Daoy (cell line): ENCODE data around the gene SLC35A3. TPM values are rescaled to one million over a fixed set of nuclear protein-coding genes. Genes with fewer than 3 reads are reported as not detected.
"Not testable (repeated sequence)": the region's sequence is repeated elsewhere in the genome, so short reads cannot be mapped to it uniquely, and the experiment has no call there.

ENCODE experiments used
- DNase-seq: peaks from one replicate; pipeline ENCODE4 v3.0.0-alpha.2; 2015; ENCODE audit warnings: low read depth
- total RNA-seq: library from RNA; depleted of rRNA; stranded (reverse); fragments of >200 nt; shearing (Covaris generic); gene quantifications from 2 replicates; pipeline ENCODE4 v1.2.3, GENCODE V29; 2014; rRNA removed

SLC35A3 gene
- total RNA-seq, result 53.0 and 62.6 TPM in 2 replicates

DNA sequence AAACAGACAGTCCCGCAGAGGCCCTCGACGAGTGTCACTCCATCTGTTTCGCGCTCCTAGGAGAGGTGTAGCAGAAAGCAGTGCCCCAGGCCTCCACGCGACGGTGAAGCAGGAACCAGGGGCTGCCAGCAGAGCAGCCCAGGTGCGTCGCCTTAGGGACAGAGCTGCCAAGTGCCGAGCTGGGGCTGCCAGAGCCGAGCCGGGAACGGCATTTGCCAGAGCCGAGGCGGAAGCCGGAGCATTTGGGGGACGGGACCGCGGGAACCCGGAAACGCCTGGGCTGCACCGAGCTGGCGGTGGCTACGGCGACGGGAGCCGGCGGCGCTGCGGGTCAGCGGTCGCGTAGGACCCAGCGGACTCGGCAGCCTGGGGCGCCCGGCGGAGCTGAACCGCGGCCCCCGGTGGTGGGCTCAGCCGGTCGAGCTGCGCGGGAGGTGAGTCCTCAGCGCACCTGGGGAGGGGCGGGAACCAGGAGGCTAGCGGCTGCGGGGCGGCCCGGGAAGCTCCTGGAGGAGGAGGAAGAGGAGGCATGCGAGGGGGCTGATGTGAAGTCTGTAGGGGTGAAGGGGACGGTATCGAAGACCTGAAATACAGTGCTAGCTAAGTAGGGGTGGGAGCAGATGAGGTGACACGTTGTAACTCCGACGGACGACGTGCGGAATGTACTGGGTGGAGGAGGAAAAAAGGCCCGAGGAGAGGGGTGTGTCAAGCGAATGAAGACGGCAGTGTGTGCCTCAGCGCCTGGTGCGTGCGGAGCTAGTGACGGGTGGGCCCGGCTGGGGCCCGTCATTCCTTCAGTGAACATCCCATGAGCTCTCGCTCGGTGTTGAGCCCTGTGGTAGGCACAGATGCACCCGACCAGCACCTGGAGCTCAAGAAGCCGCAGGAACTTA lies at the start of gene SLC35A3:
Gene SLC35A3 (plus strand): TSS at position 268 of the 893 bp plus-strand sequence. CDS start 23,559 bp downstream, outside the sequence.
- peak; percentile 90 for DNase-seq

DNA sequence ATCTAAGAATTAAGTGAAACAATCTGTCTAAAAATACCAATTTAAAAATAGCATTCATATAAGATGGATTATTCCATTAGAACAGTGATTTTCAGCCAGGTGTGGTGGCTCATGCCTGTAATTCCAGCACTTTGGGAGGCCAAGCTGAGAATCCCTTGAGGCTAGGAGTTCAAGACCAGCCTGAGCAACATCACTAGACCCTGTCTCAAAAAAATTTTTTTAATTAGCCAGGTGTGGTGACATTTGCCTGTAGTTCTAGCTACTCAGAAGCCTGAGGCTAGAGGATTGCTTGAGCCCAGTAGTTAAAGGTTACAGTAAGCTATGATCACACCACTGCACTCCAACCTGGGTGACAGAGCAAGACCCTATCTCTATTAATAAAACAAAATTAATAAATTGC lies 35.0 kb upstream of the SLC35A3 start:
- no peak for DNase-seq

DNA sequence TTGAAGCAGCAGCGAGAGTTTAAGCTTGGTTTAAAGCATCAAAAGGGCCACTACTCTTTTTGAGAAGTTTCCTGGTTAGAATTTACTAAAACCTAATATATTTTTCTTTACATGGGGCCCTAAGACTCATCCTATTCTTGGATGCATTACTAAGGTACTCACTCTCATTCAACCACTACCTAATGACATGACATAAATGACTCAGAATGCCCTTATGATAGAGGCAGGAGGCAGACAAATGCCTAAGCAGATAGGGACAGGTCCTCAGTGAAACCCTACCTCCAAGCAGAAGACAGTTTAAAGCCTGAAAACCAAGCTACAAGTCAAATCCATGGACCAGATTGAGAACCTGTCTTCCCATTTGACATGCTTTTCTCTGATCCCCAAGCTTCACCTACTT lies 34.3 kb upstream of the SLC35A3 start:
- DNase-seq, result no peak

DNA sequence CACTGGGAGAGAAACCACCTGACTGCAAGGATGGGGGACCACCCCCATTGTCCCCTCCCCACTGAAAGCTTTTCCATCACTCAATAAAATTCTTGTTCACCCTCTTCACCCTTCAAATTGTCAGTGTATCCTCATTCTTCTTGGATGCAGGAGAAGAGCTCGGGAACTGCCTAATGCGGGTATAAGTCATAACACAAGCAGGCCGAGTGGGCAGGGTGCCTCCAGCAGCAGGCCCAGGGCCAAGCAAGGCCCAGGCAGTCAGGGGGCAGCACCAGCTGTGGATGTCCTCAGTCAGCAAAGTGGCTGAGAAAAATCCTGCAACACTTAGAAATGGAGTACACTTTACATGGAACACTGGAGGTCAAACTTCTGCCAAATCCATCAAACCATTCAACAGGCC lies 33.7 kb upstream of the SLC35A3 start:
- no peak for DNase-seq

DNA sequence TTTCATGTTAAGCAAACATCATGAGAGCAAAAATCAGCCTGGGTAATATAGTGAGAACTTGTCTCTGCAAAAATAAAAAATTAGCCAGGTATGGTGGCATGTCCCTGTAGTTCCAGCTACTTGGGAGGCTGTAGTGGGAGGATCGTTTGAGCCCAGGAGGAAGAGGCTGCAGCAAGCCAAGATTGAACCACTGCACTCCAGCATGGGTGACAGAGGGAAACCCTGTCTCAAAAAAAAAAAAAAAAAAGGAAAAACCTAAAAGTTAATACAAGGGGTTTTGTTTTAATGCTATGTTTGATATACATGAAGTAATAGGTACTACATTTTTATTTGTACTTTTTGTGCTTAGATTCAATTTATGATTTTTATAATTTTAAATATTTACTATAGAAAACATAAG lies 27.1 kb upstream of the SLC35A3 start:
- DNase-seq, result no peak

DNA sequence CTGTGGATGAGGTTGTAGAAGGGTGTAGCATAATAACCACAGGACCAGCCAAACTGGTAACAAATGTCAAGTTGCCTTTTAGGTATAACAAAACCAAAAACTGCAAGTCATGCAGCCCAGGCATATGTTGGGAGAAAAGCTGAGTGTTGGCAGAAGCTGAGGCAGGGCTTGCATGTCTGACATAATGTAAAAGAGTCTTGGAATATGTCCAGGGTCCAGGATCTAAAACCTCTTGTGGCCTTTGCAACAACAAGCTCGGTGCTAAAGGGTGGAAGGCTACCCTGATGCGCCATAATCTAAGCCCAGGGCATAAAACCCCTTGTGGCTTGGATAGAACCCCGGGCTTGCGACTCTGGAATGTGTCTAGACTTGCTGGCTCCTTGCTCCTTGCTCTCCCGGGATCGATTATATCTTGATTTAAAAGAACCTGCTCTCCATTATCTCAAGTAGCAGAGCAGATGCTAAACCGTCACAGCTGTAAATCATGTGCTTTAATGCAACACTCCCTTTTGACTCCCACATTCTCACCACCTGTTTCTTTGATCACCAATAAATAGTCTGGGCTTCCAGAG lies 26.5 kb upstream of the SLC35A3 start:
- peak; percentile 17 for DNase-seq

DNA sequence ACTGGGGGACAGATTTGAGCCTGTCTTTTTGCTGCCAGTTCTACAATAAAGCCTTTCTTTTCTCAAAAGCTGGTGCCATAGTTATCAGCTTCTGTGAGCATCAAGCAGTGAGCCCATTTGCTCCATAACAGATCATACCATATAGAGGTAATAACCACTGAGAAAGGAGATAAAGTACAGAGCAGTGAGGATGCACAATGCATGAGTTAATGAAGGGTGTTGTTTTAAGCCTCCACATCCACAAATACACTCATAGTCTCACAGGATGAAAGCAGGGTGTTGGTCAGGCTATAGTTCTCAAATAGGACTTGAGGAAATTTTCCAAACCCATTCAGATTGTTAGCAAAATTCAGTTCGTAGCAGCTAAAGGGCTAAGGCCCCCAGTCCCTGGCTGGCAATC lies 25.6 kb upstream of the SLC35A3 start:
- DNase-seq, result no peak

DNA sequence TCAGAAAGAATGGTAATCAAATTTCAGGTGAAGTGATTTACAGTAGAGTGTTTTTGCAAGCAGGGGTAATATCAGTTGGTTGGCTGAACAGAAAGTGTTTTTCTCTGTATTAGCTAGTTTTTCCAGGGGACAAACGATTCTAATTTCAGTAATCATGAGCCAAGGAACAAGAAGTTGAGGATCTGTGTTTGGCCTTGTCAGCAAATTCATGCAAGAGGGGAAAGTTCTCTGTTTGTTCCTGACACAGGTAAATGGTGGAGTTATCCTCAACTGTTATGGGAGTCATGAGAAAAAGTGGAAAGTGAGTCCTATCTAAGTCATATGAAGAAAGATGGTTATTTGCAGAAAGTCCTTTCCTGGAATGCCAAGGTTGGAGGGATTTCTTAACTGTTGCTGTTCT lies 24.6 kb upstream of the SLC35A3 start:
- no peak for DNase-seq

DNA sequence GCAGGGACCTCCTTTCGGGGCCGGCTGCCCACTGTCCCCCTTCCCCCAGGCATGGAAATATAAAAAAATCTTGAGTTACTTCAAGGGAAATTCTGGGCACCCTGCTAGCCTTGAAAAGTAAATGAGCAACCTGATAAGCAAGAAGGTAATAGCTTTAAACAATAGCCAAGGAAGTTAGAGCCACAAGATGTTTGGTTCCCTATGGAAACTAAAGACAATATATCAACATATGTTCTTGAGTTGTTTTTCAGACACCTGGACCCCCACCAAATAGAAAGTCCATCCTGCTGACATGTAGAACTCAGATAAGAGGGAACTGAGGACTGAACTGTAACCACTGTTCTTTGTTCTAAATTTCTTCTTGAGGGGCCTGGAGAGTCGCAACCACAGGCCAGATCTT lies 19.3 kb upstream of the SLC35A3 start:
- no peak for DNase-seq

DNA sequence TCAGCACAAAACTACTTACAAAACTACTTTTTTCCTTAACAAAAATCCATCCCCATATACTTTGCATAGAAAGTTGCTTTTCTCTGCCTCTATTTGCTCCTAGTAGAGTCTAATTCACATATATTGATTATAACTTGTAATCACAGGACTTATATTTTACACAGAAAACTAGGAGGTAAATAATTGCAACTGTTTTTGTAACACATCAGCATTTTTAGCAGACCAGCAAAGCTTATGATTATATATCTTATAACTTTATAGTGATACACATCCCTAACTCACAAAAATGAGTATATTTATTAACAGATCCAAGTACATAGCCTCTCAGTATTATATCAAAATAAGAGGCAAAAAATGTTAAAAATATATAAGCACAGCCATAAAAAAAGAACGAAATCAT lies 17.3 kb upstream of the SLC35A3 start:
- DNase-seq, result no peak

DNA sequence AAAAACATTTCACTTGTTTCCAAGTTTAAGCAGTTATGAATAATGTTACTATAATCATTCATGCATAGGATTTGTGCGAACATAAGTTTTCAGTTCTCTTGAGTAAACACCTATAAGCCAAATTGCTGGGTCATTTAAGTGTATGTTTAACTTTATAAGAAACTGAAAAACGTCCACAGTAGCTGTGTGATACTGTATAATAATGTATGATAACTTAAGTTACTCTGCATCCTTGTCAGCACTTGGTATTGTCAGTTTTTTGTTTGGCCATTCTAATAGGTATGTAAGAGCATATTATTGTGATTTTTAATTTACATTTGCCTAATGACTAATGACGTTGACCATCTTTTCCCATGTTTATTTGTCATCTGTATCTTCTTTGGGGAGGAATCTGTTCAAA lies 14.4 kb upstream of the SLC35A3 start:
- no peak for DNase-seq

DNA sequence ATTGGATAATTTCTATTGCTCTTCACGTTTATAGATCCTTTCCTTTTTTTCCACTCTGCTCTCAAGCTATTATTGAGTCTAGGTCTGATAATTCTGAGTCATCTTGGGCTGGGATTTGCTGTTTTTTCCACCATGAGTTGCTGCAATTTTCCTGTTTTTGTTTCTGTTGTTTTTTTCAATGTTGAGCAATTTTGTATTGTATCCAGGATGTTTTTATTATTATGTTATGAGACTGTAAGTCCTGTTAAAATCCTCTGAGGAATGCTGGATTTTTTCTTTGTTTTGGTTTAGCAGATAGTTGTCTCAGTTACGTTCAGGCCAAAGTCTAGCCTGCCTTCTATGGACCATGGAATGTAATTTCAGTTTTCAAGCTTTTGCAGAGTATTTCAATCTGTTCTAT lies 13.0 kb upstream of the SLC35A3 start:
- no peak for DNase-seq

DNA sequence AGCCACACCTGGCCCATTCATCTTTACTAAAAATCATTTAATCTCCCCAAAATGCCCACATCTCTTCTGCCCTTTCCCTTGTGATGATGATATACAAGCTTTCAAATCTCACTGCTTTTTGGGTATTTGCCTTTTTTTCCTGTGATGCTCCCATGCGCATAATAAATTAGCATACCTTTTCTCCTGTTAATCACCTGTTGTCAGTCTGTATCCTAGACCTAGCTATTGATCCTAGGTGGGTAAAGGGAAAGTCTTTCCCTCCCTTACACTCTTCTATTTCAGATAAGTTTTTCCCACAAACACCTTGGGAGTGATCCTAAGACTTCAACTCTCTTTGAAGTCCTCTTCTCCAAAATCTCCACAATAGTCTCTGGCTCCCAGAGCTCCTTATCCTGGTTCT lies 12.0 kb upstream of the SLC35A3 start:
- no peak for DNase-seq

DNA sequence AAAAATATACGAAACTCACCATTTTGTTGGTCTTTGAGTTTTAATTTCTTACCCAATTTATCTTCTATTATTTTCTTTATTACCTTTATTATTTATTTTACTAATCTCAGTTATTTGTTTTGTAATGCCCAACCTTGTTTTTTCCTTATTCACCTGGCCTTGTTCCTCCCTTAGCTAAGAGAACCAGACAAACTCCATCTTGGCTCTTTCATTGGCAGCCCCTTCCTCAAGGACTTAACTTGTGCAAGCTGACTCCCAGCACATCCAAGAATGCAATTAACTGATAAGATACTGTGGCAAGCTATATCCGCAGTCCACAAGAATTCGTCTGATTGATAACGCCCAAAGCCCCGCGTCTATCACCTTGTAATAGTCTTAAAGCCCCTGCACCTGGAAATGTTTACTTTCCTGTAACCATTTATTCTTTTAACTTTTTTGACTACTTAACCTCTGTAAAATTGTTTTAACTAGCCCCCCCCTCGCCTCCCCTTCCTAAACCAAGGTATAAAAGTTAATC lies 10.5 kb upstream of the SLC35A3 start:
- not testable (repeated sequence) for DNase-seq

DNA sequence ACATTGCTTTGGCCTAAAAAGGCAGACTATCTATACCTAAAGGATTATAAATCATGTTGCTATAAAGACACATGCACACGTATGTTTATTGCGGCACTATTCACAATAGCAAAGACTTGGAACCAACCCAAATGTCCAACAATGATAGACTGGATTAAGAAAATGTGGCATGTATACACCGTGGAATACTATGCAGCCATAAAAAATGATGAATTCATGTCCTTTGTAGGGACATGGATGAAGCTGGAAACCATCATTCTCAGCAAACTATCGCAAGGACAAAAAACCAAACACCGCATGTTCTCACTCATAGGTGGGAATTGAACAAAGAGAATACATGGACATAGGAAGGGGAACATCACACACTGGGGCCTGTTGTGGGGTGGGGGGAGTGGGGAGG lies 9.5 kb upstream of the SLC35A3 start:
- DNase-seq, result not testable (repeated sequence)

DNA sequence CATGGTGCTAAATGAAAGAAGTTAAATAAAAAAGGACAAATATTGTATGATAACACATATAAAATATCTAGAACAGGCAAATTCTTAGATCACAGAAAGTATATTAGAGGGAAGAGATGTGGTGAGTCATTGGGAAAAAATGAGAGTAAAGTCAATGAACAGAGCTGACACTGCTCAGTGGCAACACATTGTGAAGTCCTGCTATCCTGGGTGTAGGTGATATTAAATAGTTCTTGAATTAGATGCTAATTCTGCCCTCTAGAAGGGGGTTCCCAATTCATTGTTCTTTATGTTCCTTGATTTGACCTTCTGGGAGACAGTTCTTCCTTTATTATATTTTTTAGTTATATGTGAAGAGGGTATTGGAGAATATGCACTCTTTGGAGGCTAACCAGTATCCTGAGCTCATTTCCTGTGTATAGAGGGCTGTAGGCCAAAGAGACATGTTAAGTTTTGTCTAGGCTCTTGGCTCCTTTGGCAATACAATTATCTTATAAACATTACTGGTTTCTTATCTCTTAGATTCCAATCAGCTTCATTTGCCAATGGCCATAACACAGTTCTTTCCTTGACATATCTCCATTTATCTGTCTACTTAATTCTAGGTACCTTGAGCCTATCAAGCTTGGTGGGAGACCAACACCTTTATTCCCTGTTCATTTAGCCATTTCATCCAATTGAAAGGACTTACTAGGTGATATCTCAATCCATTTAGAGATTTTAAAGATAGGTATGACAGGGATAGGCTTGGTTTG lies 6.6 kb upstream of the SLC35A3 start:
- DNase-seq, result peak; percentile 53

DNA sequence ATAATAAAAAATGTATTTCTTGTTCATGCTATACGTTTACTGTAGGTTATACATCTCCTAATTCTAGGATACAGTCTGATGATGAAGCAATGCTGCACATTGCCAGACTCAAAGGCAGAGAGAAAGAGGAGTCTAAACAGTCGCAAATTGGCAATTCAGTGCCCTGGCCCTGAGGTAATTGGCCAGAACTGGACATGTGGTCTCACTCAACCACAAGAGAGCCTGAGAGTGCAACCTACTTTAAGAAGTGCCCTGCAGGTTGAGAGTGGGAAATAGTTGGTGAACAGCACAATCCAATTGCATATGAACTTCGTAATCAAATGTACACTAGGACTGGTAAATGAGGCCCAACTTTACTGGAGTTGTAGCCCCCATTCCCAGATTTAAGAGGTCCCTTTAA lies 5.0 kb upstream of the SLC35A3 start:
- DNase-seq, result no peak

DNA sequence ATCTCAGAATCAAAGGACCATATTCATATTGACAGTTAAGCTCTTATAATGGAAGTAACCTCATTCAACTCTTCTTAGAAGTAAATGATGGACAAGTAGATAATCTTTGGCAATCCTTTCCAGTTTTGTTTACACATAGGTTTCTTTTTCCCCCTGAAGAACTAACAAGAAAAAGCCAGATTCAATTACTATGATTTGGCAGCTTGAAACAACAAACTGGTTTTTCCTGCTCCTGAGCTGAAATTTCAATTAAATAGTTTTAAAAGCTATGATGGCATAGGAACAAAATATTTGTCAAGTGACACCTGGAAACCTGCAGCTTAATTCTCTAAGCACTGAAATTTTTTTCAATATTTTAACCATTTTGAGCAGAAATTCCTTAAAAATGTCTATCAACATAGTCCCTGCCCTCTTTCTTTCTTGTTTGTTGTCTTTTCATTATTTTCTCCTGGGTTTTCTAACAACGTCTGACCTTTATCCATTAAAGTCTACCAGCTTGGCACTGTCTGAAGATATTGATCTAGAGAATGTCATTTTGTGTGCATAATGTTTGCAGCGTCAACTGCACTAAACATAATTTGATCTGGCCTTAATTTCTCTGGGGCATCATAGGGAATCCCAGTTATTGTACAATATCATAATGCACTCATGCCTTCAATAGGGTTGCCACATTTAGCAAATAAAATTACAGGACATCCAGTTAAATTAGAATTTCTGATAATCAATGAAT lies 4.0 kb upstream of the SLC35A3 start:
- no peak for DNase-seq

DNA sequence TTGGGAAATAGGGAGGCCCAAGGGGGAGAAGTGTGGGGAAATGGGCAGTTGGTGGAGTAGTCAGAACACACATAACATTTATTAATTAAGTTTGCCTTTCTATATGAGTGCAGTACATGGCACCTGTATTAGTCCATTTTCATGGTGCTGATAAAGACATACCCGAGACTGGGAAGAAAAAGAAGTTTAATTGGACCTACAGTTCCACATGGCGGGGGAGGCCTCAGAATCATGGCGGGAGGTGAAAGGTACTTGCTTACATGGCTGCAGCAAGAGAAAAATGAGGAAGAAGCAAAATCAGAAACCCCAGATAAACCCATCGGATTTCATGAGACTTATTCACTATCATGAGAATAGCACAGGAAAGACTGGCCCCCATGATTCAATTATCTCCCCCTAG lies 1.6 kb upstream of the SLC35A3 start:
- no peak for DNase-seq

DNA sequence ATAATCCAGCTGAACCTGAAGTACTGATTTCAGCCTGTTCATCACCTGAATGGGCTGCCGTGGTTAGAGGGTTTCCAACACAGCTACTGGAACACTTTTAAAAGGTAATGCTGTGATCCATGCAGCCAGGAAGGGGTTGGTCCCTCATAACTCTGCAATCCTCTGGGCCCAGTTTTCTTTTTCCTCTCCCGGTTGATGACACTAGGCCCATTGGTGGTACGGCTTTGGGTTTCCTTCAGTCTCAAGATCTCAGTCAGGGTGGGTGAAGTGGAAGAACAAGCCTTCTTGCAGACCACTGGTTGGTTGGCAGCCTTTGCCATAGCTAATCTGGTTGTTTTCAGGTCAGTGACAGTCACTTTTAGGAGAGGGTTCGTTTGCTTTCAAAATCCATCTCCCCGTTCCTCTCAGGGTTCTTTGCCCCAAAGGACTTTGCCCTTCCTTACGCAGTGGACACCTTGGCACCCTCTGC lies 502 bp upstream of the SLC35A3 start:
- no peak for DNase-seq

DNA sequence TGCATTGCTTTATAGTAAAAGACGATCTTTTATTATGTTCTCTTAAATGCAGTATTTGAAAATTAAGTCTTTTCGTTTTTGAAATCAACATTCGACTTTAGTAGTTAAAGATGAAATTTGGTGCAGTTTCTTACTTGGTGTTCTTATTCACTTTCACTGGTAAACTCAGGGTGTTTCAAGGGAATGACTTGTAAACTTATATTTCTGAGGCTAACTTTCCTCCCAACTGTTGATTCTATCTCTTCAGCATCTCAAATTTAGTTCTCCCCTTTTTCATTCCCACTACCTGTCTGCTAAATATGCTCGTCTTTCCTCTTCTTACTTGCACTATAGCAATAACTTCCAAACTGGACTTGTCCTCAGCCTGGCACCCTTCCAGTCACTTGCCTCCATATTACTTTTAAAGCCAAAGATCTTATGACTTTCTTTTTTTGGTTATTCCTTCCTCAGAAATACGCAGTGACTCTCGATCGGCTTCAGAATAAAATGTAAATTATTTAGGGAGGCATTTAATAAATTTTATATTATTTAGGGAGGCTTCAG lies 988 bp downstream of the SLC35A3 start:
- no peak for DNase-seq
